H1 (cell line): ENCODE measurements around the gene RASAL2. TPM values are rescaled to one million over a fixed set of nuclear protein-coding genes. Genes with fewer than 3 reads are reported as not detected.
"Not testable (repeated sequence)": the region's sequence is repeated elsewhere in the genome, so short reads cannot be mapped to it uniquely, and the experiment has no call there.

Experiments
- CTCF ChIA-PET: fragments of 300-600 bp; sonication (Branson Sonifier 250); formaldehyde crosslinking; loops from one replicate; lab custom pipeline; 2021; ENCODE audit not compliant: partially characterized antibody; lab: Charles Lee
- POLR2A ChIA-PET: fragments of 300-600 bp; sonication (Branson Sonifier 250); formaldehyde crosslinking; loops from one replicate; lab custom pipeline; 2021; ENCODE audit warnings: inconsistent platforms; ENCODE audit not compliant: partially characterized antibody; lab: Charles Lee
- DNase-seq, 2 experiments: peaks; one replicate each; pipeline versions ENCODE4 v3.0.0 to v3.0.0-alpha.2; 2010 to 2022; ENCODE audit warnings: low spot score in 2 of 2, low read depth in 1 of 2, mixed read lengths in 1 of 2
- FAIRE-seq: peaks from 2 replicates; lab custom pipeline; 2011; peaks lifted over from hg19 to GRCh38; lab: Jason Lieb, UNC
- H2AFZ ChIP-seq: 2 replicates; pipeline ENCODE4 v1.8.1; 2012; ENCODE audit warnings: low read length, inconsistent platforms
- H2AK5ac ChIP-seq: 2 replicates; pipeline ENCODE4 v1.6.1; 2013; ENCODE audit warnings: low read depth, low read length
- H2BK120ac ChIP-seq: replicated peaks from 2 replicates; pipeline ENCODE3; 2013; ENCODE audit warnings: low read depth, low read length, inconsistent platforms
- H2BK12ac ChIP-seq: 2 replicates; pipeline ENCODE4 v1.6.1; 2013; ENCODE audit warnings: low read depth, low read length
- H2BK15ac ChIP-seq: 2 replicates; pipeline ENCODE4 v1.6.1; 2013; ENCODE audit warnings: low read length
- H2BK20ac ChIP-seq: 2 replicates; pipeline ENCODE4 v1.6.1; 2013; ENCODE audit warnings: low read length
- H2BK5ac ChIP-seq: 2 replicates; pipeline ENCODE4 v1.6.1; 2013; ENCODE audit warnings: low read depth, low read length
- H3K14ac ChIP-seq: 2 replicates; pipeline ENCODE4 v1.6.1; 2013; ENCODE audit warnings: inconsistent platforms; ENCODE audit not compliant: insufficient read length
- H3K18ac ChIP-seq: 2 replicates; pipeline ENCODE4 v1.6.1; 2013; ENCODE audit warnings: low read length; ENCODE audit errors: extremely low read depth
- H3K23ac ChIP-seq: 2 replicates; pipeline ENCODE4 v1.6.1; 2013; ENCODE audit warnings: inconsistent platforms; ENCODE audit not compliant: insufficient read length
- H3K23me2 ChIP-seq: 2 replicates; pipeline ENCODE4 v1.6.1; 2013; ENCODE audit warnings: low read depth, low read length
- H3K27ac ChIP-seq: 2 replicates; pipeline ENCODE4 v1.6.1; 2011; ENCODE audit warnings: low read depth, low read length, inconsistent platforms
- H3K27me3 ChIP-seq, 4 experiments: replicated peaks in 1 of 4; 1 replicate in 1 of 4; 2 replicates in 3 of 4; pipeline versions ENCODE4 v1.6.1 to v1.8.1; 2011 to 2013; ENCODE audit warnings: low read length in 3 of 4, mild to moderate bottlenecking in 3 of 4, inconsistent platforms in 2 of 4, mixed read lengths in 2 of 4, moderate library complexity in 1 of 4; ENCODE audit not compliant: control insufficient read depth in 3 of 4, insufficient read depth in 3 of 4; ENCODE audit errors: extremely low read depth in 1 of 4
- H3K36me3 ChIP-seq, 4 experiments: 2 replicates each; pipeline versions ENCODE4 v1.6.1 to v1.8.1; 2011 to 2013; ENCODE audit warnings: mild to moderate bottlenecking in 4 of 4, low read length in 3 of 4, moderate library complexity in 2 of 4, control low read depth in 1 of 4, inconsistent platforms in 1 of 4; ENCODE audit not compliant: insufficient read depth in 4 of 4, control insufficient read depth in 2 of 4
- H3K4ac ChIP-seq: replicated peaks from 2 replicates; pipeline ENCODE3; 2013; ENCODE audit warnings: low read length, low read depth, mixed read lengths, inconsistent platforms; ENCODE audit not compliant: insufficient read length
- H3K4me1 ChIP-seq, 4 experiments: replicated peaks in 1 of 4; 1 replicate in 1 of 4; 2 replicates in 3 of 4; pipeline versions ENCODE4 v1.6.1 to v1.8.1; 2011 to 2013; ENCODE audit warnings: low read length in 3 of 4, inconsistent platforms in 2 of 4, mixed read lengths in 1 of 4; ENCODE audit not compliant: insufficient read depth in 4 of 4, control insufficient read depth in 3 of 4
- H3K4me2 ChIP-seq, 2 experiments: 2 replicates each; pipeline versions ENCODE4 v1.6.1 to v1.8.1; 2011 to 2013; ENCODE audit warnings: low read depth in 2 of 2, low read length in 2 of 2, control low read depth in 1 of 2, inconsistent platforms in 1 of 2, mild to moderate bottlenecking in 1 of 2; ENCODE audit not compliant: insufficient read depth in 1 of 2
- H3K4me3 ChIP-seq, 4 experiments: fragments of 200-600, 300-600 bp in 1 of 4; sonication (generic), shearing (Covaris generic), sonication (Bioruptor Twin) in 1 of 4; 2 replicates each; pipeline versions ENCODE4 v1.5.1 to v1.8.1; 2011 to 2016; ENCODE audit warnings: low read length in 4 of 4, low read depth in 3 of 4, control low read depth in 2 of 4, inconsistent platforms in 2 of 4, mild to moderate bottlenecking in 2 of 4, mixed read lengths in 1 of 4, moderate library complexity in 1 of 4; ENCODE audit not compliant: insufficient read depth in 2 of 4; ENCODE audit errors: extremely low read depth in 1 of 4
- H3K56ac ChIP-seq: replicated peaks from 2 replicates; pipeline ENCODE3; 2013; ENCODE audit warnings: low read depth, mild to moderate bottlenecking, mixed read lengths, low read length, inconsistent platforms; ENCODE audit not compliant: insufficient read length
- H3K79me1 ChIP-seq: 2 replicates; pipeline ENCODE4 v1.6.1; 2013; ENCODE audit warnings: low read depth, low read length, control low read depth
- H3K79me2 ChIP-seq, 2 experiments: 2 replicates each; pipeline versions ENCODE4 v1.6.1 to v1.8.1; 2012 to 2013; ENCODE audit warnings: low read length in 2 of 2, mild to moderate bottlenecking in 2 of 2, inconsistent platforms in 1 of 2; ENCODE audit not compliant: insufficient read depth in 2 of 2, control insufficient read depth in 1 of 2
- H3K9ac ChIP-seq, 4 experiments: replicated peaks in 1 of 4; 1 replicate in 1 of 4; 2 replicates in 3 of 4; pipeline versions ENCODE4 v1.6.1 to v1.8.1; 2011 to 2013; ENCODE audit warnings: low read depth in 3 of 4, low read length in 3 of 4, control low read depth in 2 of 4, mild to moderate bottlenecking in 2 of 4, moderate library complexity in 2 of 4, inconsistent platforms in 1 of 4; ENCODE audit errors: extremely low read depth in 1 of 4
- H3K9me3 ChIP-seq, 2 experiments: 2 replicates each; pipeline versions ENCODE4 v1.6.1 to v1.8.1; 2012 to 2013; ENCODE audit warnings: mild to moderate bottlenecking in 2 of 2, moderate library complexity in 2 of 2, control low read depth in 1 of 2, inconsistent platforms in 1 of 2, low read depth in 1 of 2, low read length in 1 of 2, mixed read lengths in 1 of 2; ENCODE audit not compliant: insufficient read depth in 2 of 2
- H4K20me1 ChIP-seq, 2 experiments: replicated peaks in 1 of 2; 2 replicates each; pipeline versions ENCODE3 to v1.8.1; 2011 to 2013; ENCODE audit warnings: inconsistent platforms in 2 of 2, low read length in 2 of 2, mild to moderate bottlenecking in 1 of 2; ENCODE audit not compliant: insufficient read depth in 2 of 2, control insufficient read depth in 1 of 2
- H4K5ac ChIP-seq: 2 replicates; pipeline ENCODE4 v1.6.1; 2013; ENCODE audit warnings: low read length, low read depth, mixed read lengths, inconsistent platforms; ENCODE audit not compliant: insufficient read length
- H4K8ac ChIP-seq: 2 replicates; pipeline ENCODE4 v1.8.0; 2013; ENCODE audit warnings: mild to moderate bottlenecking, moderate library complexity, low read length, inconsistent platforms; ENCODE audit not compliant: insufficient read depth; ENCODE audit errors: extremely low read depth
- H4K91ac ChIP-seq: replicated peaks from 2 replicates; pipeline ENCODE3; 2013; ENCODE audit warnings: low read length, mixed read lengths, inconsistent platforms; ENCODE audit not compliant: insufficient read length
- WGBS, 2 experiments: shearing (Covaris generic) in 1 of 2; methylation state at CpG; one replicate each; pipeline versions ENCODE4 v1.1.6 to v1.1.7; 2013 to 2015; ENCODE audit warnings: low lambda C conversion rate in 2 of 2, mixed read lengths in 2 of 2, inconsistent platforms in 1 of 2, low coverage in 1 of 2, missing lambda C conversion rate in 1 of 2; ENCODE audit not compliant: insufficient replicate concordance in 2 of 2, insufficient coverage in 1 of 2, insufficient read length in 1 of 2; ENCODE audit errors: extremely low coverage in 1 of 2, missing lambda C conversion rate in 1 of 2; 5-methylcytosine and 5-hydroxymethylcytosine counted together
- polyA plus RNA-seq, 7 experiments: library from polyadenylated mRNA; depleted of rRNA in 3 of 7; stranded (reverse) in 5 of 7; unstranded in 2 of 7; fragments of >200 nt in 5 of 7; fragments of 200-250 nt in 2 of 7; gene quantifications; 1 replicate in 5 of 7; 2 replicates in 1 of 7; 4 replicates in 1 of 7; pipeline versions ENCODE4 v1.2.1 to v1.2.3, GENCODE V29; 2011 to 2013; ENCODE audit warnings: missing spikeins in 2 of 7, mixed read lengths in 2 of 7
- total RNA-seq: library from RNA; stranded (reverse); fragmentation: NEBNext Ultra II Directional; extraction: Animal tissue kit (Norgen Biotek cat#: 25700); gene quantifications from 2 replicates; pipeline ENCODE4 v1.2.1, GENCODE V29; 2021

RASAL2 gene
- total and polyA plus RNA-seq, 2 of the 8 experiments (the other 6 are each of a cell fraction or from before 2014, with no cell fraction given), result 15.9 to 32.5 TPM

- Histone ChIP-seq H3K9me3 (peaks cover 9 to 15% of the 10 kb centered on the region in 2 experiments; a peak in 3 of 4 replicates), H3K79me2 (peaks cover 3 to 71% of the 10 kb centered on the region in 2 experiments; a peak in 3 of 4 replicates)
- H4K20me1 ChIP-seq, H3K14ac ChIP-seq, H2BK5ac ChIP-seq, H3K36me3 ChIP-seq, FAIRE-seq, H3K4me1 ChIP-seq, H3K4me2 ChIP-seq, H2AK5ac ChIP-seq, H2BK12ac ChIP-seq, H3K4ac ChIP-seq, DNase-seq, H3K27ac ChIP-seq, H3K18ac ChIP-seq, H2BK15ac ChIP-seq, H2AFZ ChIP-seq, H4K91ac ChIP-seq, H2BK120ac ChIP-seq, POLR2A ChIA-PET, H4K8ac ChIP-seq, H3K56ac ChIP-seq, H3K23ac ChIP-seq, H2BK20ac ChIP-seq, H3K23me2 ChIP-seq, H3K4me3 ChIP-seq, H3K79me1 ChIP-seq, H3K27me3 ChIP-seq, H3K9ac ChIP-seq, H4K5ac ChIP-seq: not testable (repeated sequence)
- 98% methylated on average over 7 of the region's 7 CpGs; no CpG with 5 or more reads in 1 of the 2 experiments for WGBS, 2 experiments
- CTCF ChIA-PET, result interaction anchor here (0.6 to 2.5 kb wide), 7 partner anchors 14 to 1128 kb away, joined by 3 to 6 read pairs (median 3); partner anchors contain the start of gene RASAL2
Measured at GRCh38 chr1:178120520-178121052, 26.7 kb downstream of the RASAL2 start.
